ENCODE data around the gene SNX3. TPM values are rescaled to one million over a fixed set of nuclear protein-coding genes. Genes with fewer than 3 reads are reported as not detected.

Gene SNX3
- total RNA-seq, 1 donor from 2014 or later, result 93.1 TPM

DNA sequence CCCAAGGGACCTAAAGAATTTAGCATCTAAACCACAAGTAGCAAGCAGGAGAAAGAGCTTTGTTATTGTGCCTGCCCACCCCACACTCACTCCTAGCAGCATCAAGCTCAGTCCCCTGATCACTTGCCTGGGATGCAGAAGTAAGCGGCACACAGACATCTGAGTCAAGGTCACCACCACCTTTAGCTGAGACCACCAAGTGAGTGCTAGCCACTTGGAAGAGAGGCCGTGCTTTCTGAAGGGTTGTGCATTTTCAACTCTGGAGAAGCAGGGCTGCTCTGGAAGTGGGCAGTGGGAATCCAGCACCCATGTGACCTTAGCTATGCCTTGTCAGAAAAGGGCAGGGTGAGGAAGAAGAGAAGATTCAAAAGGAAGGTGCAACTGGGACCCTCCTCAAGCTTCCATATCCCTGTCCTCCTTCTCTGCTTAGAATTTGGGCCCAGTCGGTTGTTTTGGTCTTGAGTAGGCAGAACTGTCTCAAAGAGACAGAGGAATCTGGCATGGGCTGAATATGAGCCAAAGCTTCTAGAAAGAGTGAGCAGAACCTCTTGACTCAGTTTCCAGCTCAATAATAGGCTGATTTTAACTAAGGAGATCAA is 88.8 kb downstream of the SNX3 start:
- DNase-seq (ENCODE audit: extremely low spot score, unreplicated experiment), result no peak
- Mint-ChIP-seq H3K4me1 (ENCODE audit: unreplicated experiment) (peaks cover 15% of the 10 kb centered on the region), H3K27ac (no peak overlapping the region), H3K9me3 (no peaks in the 10 kb centered on the region), H3K4me3 (no peak overlapping the region), H3K36me3 (no peaks in the 10 kb centered on the region), H3K27me3 (peaks cover 98% of the 10 kb centered on the region)
- TF ChIP-seq, protein P1, sequence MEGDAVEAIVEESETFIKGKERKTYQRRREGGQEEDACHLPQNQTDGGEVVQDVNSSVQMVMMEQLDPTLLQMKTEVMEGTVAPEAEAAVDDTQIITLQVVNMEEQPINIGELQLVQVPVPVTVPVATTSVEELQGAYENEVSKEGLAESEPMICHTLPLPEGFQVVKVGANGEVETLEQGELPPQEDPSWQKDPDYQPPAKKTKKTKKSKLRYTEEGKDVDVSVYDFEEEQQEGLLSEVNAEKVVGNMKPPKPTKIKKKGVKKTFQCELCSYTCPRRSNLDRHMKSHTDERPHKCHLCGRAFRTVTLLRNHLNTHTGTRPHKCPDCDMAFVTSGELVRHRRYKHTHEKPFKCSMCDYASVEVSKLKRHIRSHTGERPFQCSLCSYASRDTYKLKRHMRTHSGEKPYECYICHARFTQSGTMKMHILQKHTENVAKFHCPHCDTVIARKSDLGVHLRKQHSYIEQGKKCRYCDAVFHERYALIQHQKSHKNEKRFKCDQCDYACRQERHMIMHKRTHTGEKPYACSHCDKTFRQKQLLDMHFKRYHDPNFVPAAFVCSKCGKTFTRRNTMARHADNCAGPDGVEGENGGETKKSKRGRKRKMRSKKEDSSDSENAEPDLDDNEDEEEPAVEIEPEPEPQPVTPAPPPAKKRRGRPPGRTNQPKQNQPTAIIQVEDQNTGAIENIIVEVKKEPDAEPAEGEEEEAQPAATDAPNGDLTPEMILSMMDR (conservative IDR thresholded peaks at IDR 0.05), result no peak

DNA sequence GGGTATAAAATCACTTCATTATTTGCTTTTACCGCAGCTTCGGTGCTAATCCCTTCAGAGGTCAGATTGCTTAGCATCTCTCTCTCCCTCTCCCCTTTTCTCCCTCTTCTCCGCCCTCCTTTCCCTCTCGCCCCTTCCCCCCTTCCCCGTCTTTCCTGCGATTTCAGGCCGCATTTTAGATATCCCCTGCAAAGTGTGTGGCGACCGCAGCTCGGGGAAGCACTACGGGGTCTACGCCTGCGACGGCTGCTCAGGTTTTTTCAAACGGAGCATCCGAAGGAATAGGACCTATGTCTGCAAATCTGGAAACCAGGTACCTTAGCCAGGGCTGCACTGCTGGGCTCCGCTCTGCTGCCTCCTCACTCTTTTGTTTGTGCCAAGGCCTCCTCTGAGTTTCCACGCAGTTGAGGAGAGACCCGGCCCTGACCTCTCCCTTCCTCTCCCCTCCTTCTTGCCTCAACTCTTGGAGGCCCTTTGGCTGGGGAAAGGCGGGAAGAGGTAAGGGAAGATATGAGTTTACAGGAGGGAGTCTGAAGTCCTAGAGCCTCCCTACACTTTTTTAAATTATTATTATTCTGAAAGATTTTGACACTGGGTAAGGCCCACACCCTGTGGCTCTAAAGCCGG is 89.4 kb downstream of the SNX3 start:
- Mint-ChIP-seq H3K4me1 (ENCODE audit: unreplicated experiment) (peaks cover 16% of the 10 kb centered on the region), H3K36me3 (no peaks in the 10 kb centered on the region)

DNA sequence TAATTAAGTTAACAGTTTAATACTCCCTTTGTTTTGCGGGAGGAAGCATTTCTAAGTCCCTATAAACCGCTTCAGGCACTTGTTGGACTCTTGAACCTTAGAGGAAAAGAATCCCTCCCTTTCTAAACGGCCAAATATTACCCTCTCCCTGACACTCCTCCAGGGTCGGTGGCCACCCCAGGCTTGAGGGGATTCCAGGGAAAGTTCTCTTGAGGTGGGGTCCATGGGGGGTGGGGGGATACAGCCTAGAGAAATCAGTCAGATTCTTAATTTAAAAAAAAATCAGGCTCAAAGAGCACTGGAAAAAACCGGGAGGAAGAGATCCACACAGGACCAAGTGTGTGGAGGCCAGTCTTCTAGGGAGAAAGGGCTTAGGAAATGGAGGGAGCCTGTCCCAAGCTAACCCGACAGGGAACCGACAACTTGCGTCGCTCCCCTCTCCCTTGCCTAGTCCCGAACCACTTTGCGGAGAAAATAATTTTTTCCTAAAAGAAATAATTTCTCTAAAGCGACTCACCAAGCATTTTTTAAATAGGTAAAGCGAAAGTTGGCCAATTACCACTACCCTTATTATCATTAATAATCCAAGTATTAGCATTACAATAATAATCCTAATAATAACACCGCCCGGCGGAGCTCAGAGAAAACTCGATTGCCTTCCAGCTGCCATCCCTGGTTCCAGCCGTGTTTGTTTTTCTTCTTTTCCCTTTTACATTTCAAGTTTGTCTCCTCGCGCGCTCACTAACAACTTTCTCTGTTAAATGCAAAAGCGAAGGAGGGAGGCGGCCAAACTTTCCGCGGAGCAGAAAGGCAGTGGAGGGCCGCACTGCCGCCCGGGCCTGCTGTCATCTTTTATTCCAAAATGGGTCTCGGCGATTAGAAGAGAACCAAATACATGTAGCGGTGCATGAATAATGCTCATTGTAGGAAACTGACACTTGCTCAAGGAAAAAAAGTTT is 90.2 kb downstream of the SNX3 start:
- Mint-ChIP-seq H3K4me1 (ENCODE audit: unreplicated experiment) (peaks cover 19% of the 10 kb centered on the region), H3K36me3 (no peaks in the 10 kb centered on the region), H3K9me3 (no peaks in the 10 kb centered on the region), H3K4me3 (peak overlapping the region; percentile 44), H3K27me3 (peaks cover 97% of the 10 kb centered on the region), H3K27ac (no peak overlapping the region)
- no peak for DNase-seq (ENCODE audit: extremely low spot score, unreplicated experiment)
- TF ChIP-seq, protein P1 (conservative IDR thresholded peaks at IDR 0.05), result no peak

More for the DNA sequence above, 89.4 kb downstream of the SNX3 start:
- Mint-ChIP-seq H3K27ac (no peak overlapping the region), H3K4me3 (peak overlapping the region; percentile 41), H3K27me3 (peaks cover 97% of the 10 kb centered on the region), H3K9me3 (no peaks in the 10 kb centered on the region)
- DNase-seq (ENCODE audit: extremely low spot score, unreplicated experiment), result no peak
- TF ChIP-seq, protein P1 (conservative IDR thresholded peaks at IDR 0.05), result no peak

DNA sequence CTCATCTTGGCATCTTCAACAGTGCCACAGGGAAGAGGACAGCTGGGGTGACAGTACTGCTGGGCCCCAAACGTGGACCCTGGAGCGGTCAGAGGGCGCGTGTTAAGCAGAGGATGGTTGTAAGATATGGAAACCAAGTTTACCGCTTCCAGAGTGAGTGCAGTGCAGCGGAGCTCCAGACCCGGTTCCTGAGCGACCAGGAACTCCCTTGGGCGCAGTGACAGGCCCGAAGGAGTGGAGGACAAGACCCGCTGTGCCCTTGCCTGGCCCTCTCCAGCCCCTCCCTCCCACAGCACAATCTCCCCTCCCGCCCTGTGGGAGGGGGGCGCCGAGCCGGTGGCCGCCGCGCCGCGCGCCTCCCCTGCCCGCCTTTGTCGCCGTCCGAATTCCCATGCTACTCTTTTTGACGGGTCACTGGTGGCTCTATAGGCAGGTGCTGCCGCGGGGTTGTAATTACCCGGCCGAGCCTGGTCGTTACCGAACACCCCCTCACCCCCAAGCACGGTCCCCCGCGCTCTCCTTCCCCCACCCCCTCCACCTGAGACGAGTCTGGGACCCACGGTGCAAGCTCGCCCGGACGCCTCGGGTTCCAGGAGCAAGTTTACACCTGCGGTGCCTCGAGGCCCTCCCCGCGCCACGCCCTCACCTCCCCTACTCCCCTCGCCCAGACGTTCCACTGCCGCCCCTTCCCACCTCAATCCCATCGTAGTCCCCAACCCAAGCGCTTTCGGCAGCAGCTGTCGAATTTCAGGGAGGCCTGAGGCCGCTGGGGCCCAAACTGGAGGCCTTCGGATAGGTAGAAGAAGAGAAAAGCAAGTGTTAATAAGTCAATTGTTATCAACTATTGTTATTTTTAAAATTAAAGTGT is 91.1 kb downstream of the SNX3 start:
- H3K27me3 Mint-ChIP-seq, result peaks cover 97% of the 10 kb centered on the region
- no peak overlapping the region for H3K27ac Mint-ChIP-seq
- H3K4me3 Mint-ChIP-seq, result peak overlapping the region; percentile 67
- H3K36me3 Mint-ChIP-seq, result no peaks in the 10 kb centered on the region
- peaks cover 26% of the 10 kb centered on the region for H3K4me1 Mint-ChIP-seq (ENCODE audit: unreplicated experiment)
- no peak for DNase-seq (ENCODE audit: extremely low spot score, unreplicated experiment)
- H3K9me3 Mint-ChIP-seq, result no peaks in the 10 kb centered on the region
- TF ChIP-seq, protein P1 (conservative IDR thresholded peaks at IDR 0.05), result no peak
